ENCODE results near the gene HOXD9.

DNA sequence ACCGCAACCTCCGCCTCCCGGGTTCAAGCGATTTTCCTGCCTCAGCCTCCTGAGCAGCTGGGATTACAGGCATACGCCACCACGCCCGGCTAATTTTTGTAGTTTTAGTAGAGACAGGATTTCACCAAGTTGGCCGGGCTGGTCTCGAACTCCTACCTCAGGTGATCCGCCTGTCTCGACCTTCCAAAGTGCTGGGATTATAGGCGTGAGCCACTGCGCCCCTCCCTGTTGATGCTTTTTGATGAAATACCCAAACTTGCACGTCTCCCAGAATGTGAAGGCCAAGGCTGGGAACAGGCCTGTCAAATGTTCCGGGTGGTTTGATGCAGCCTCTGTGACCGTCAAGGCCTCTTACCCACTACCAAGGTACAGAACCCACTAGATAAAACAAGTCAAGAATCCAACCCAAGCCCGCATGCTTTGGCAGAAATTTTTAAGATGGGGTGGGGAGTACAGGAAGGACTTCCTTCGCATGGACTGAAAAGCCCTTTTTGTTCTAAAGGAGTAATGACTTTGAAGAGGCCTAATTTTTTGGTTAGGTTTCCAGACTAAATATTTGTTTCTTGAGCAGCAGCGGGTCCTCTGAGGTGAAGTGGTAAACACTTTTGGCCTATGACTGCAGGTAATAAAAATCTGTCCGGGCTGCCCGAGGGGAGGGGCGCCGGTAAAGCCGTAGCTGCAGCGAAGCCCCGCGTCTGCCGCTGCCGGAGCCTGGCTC is 35.0 kb upstream of the HOXD9 start:
- TF ChIP-seq POLR2AphosphoS5 (IDR thresholded peaks at IDR 0.05) (no peak), POLR2A (IDR thresholded peaks at IDR 0.05) (no peak), EP300 (IDR thresholded peaks at IDR 0.05) (no peak)
- TF ChIP-seq, protein P1, sequence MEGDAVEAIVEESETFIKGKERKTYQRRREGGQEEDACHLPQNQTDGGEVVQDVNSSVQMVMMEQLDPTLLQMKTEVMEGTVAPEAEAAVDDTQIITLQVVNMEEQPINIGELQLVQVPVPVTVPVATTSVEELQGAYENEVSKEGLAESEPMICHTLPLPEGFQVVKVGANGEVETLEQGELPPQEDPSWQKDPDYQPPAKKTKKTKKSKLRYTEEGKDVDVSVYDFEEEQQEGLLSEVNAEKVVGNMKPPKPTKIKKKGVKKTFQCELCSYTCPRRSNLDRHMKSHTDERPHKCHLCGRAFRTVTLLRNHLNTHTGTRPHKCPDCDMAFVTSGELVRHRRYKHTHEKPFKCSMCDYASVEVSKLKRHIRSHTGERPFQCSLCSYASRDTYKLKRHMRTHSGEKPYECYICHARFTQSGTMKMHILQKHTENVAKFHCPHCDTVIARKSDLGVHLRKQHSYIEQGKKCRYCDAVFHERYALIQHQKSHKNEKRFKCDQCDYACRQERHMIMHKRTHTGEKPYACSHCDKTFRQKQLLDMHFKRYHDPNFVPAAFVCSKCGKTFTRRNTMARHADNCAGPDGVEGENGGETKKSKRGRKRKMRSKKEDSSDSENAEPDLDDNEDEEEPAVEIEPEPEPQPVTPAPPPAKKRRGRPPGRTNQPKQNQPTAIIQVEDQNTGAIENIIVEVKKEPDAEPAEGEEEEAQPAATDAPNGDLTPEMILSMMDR (IDR thresholded peaks at IDR 0.05), result no peak
